ENCODE results near the gene OR5K3.
"Not testable (repeated sequence)": the region's sequence is repeated elsewhere in the genome, so short reads cannot be mapped to it uniquely, and the experiment has no call there.

The OR5K3 gene, protein sequence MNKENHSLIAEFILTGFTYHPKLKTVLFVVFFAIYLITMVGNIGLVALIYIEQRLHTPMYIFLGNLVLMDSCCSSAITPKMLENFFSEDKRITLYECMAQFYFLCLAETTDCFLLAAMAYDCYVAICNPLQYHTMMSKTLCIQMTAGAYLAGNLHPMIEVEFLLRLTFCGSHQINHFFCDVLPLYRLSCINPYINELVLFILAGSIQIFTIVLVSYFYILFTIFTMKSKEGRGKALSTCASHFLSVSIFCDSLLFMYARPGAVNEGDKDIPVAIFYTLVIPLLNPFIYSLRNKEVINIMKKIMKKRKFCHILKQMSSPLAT

DNA sequence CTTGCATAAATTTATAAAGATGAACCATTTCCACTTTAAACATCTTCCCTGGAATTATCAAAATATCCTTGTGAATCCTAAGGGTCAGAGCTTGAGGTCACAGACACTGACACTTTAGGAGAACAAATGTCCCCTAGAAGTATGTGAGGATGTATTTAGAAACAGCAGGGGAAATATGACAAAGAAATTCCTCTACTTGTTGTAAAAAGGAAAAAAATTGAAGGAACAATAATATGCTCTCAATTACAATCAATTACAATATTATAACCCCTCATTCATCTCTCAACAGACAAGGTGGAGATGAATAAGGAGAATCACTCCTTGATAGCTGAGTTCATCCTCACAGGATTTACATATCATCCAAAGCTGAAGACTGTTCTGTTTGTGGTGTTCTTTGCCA is at the start of gene OR5K3:
Gene OR5K3, plus strand, starts transcription at position 301 of the 400 bp plus-strand sequence. Its CDS starts 0 bp downstream, at position 301.
- no peak for DNase-seq (ENCODE audit: low read depth)

DNA sequence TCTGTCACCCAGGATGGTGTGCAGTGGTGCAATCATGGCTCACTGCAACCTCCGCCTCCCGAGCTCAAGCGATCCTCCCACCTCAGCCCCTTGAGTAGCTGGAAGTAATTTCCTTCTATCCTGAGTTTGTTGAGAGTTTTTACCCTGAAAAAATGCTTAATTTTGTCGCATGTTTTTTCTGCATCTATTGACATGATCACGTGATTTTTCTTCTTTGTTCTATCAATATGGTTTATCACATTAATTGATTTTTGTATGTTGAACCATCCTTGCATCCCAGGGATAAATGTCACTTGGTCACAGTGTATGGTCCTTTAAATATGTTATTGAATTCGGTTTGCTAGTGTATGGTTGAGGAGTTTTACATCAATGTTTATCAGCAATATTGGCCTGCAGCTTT is 48.7 kb upstream of the OR5K3 start:
- DNase-seq (ENCODE audit: low read depth) = no peak

DNA sequence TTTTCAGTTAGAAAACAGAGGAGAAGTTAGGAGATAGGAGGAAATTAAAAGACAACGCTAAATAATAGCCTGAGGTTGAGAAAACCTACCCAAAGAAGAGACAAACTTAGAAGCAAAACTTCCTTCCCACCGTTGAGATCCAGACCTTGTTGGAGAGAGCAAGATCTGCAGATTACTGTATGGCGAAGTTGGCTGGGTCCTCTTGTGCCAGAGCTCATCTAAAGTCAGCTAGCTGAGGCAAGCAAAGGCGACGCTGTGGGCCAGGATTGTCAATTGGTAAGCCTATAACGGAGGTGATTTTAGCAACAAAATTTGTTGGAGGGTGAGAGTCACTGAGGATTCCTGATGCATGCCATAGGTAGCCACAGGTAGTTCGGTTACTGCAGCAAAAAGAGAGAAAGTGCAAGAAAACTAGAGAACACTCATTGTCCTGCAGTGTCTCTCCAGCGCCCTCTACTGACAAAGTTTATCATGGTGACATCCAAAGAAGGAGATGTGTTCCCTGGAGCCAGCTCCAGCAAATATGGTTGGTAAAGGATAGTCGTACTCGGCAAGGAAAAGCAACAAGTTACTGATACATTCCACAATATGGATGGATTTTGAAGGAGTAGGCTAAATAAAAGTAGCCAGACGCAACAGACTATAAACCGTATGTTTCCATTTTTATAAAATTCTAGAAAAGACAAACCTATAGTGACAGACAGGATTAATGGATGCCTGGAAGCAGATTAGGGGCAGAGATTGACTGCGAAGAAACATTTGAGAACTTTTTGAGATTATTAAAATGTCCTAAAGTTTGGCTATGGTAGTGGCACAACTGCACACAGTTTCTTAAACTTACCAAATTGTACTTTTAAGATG is 46.6 kb upstream of the OR5K3 start:
- DNase-seq (ENCODE audit: low read depth) = peak; percentile 8

DNA sequence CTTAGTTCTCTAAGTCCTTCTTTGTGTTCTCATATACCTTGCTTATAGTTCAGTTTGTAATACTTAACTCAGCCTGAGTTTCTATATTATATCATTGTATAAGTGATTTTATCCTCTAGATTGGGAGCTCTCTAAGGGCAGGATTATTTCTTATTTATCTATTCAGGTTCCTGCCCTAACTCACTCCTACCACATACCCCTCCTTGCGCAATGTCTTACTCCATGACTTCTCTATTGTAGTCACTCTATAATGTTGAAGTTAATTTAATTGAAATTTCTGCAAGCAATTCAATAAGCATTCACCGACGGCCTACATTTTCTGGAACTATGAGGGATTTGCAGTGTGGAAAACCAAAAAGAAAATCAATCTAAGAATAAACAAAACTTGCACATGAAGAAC is 40.4 kb upstream of the OR5K3 start:
- DNase-seq (ENCODE audit: low read depth) = no peak

DNA sequence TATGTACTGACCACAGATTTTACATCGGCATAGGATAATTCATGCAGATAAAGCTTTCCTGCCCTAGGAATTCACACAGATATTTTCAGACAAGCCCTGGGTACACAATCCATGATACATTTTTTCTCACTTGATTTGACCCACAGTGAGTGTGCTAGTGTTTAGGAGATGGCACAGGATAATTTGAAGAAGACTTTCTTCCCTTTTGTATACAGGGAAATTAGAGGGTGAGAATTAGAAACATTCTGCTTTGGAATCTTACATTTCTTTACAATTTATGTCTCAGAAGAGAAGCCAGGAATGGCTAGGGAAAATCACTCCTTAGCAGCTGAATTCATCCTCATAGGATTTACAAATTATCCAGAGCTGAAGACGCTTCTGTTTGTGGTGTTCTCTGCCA is 36.9 kb upstream of the OR5K3 start, which contains the start of gene OR5K4:
Gene OR5K4, plus strand, starts transcription at position 301 of the 400 bp plus-strand sequence. Its CDS starts 0 bp downstream, at position 301.
- no peak for DNase-seq (ENCODE audit: low read depth)

DNA sequence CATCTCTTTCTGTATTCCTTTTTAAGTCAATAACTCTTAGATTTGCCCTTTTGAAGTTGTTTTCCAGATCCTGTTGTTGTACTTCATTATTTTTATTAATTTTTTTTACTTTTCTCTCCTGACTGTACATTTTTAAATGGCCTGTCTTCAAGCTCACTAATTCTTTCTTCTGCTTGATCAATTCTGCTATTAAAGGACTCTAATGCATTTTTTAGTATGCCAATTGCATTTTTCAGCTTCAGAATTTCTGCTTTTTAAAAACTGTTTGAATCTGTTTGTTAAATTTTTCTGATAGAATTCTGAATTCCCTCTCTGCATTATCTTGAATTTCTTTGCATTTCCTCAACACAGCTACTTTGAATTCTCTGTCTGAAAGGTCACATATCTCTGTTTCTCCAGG is 31.2 kb upstream of the OR5K3 start:
- DNase-seq (ENCODE audit: low read depth) = no peak

DNA sequence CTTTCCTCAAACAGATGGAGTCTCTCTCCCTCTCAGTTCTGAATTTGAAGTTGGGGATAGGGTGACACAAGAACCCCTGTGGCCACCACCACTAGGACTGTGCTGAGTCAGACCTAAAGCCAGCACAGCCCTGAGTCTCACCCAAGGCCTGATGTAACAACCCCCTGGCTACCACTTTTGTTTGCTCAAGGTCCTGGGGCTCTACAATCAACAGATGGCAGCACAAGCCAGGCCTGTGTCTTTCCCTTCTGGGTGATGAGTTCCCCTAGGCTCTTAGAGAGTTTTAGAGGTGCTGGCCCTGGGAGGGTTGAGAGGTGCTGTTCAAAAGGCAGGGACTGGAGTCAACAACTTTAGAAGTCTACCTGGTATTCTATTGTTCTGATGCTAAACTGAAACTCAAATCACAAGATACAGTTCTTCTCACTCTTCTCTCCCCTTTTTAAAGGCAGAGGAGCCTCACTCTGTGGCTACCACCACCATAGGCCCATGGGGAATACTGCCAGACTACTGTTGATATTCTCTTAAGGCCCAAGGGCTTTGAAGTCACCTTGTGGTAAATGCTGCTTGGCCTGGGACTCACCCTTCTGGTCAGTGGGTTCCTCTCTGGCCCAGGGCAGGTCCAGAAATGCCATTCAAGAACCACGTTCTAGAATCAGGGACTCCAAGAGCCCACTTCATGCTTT is 30.3 kb upstream of the OR5K3 start:
- DNase-seq (ENCODE audit: low read depth) = no peak

DNA sequence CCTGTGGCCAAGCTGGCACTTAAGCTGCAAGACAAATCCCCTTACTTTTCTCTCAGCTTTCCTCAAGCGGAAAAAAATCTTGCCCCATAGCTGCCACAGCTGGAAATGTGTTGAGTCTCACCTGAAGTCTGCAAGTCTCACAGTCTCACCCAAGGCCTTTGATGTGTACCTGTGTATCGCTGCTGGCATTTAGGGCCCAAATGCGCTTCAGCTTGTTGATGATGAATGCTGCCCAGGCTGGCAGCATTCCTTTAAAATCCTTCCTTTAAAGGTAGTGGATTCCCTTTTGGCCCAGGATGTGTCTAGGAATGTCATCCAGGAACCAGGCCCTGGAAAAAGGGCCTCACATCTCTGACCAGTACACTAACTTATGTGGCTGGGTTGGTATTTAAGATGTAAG is 29.8 kb upstream of the OR5K3 start:
- no peak for DNase-seq (ENCODE audit: low read depth)

DNA sequence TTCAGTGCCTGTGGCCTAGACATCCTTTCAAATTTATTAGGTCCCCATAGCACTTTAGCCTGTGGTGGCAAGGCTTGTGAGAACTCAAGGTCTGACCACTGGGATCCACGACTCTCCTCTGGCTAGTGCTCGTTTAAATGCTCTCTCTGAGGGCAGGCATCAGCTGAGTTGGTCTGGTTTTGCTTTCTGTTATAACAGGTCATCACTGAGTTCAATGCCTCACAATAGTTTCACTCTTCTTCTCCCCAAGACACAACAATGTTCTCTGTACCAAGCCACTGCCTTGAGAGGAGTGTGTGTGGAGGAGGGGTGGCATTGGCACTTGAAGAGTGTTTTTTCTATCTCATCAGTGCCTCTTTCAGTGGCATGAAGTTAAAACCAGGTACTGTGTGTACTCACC is 29.2 kb upstream of the OR5K3 start:
- no peak for DNase-seq (ENCODE audit: low read depth)

DNA sequence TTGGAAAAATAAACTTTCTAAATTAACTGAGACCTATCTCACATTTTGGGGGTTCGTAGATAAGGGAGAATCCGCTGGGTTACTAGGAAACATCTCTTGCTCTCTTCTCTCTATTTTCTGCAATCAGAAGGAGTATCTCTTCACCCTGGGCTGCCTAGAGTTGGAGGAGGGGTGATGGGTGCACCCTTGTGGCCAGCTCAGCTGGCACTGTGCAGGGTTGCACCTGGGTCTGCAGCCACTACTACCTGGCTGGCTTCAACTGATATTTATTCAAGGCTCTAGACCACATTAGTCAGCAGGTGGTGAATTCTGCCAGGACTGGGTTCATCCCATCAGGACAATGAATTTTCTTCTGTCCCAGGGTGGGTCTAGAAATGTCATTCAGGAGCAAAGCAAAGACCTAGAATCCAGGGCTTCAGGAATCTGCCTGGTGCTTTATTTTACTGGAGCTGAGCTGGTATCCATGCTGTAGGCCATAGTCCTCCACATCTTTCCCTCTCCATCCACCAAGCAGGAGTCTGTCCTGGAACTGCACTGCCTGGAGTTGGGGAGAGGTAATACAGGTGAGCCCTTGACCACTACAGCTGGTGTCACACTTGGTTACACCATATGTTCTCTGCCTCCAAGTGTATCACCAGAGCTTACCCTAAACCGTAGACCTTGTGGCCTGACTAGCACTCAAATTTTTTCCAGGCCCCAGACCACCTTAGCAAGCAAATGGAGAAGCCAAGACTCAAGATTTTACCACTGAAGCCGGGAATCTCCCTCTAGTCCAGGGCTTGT is 22.8 kb upstream of the OR5K3 start:
- no peak for DNase-seq (ENCODE audit: low read depth)

DNA sequence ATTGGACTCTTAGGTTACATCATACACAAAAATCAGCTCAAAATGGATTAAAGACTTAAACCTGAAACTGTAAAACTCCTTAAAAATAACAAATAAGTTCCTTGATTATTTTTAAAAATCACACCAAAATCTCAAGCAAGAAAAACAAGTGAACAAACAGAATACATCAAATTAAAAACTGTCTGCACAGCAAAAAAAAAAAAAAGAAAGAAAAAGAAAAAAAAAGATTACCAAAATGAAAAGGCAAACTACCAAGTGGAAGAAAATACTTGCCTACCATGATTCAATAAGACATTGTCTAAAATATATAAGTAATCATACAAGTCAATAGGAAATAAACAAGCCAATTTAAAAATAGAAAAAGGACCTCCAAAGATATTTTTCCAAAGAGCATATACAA is 19.3 kb upstream of the OR5K3 start:
- no peak for DNase-seq (ENCODE audit: low read depth)

DNA sequence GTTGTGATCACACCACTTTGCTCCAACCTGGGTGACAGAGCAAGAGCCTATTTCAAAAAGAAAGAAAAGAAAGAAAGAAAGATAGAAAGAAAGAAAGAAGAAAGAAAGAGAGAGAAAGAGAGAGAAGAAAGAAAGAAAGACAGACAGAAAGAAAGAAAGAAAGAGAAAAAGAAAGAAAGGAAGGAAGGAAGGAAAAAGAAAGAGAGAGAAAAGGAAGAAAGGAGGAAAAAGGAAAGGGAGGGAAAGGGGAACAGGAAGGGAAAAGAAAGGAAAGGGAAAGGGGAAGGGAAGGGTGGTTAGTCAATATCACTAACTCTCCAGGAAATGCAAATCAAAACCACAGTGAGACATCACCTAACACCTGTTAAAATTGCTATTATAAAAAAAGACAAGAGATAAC is 18.6 kb upstream of the OR5K3 start:
- DNase-seq (ENCODE audit: low read depth) = no peak

DNA sequence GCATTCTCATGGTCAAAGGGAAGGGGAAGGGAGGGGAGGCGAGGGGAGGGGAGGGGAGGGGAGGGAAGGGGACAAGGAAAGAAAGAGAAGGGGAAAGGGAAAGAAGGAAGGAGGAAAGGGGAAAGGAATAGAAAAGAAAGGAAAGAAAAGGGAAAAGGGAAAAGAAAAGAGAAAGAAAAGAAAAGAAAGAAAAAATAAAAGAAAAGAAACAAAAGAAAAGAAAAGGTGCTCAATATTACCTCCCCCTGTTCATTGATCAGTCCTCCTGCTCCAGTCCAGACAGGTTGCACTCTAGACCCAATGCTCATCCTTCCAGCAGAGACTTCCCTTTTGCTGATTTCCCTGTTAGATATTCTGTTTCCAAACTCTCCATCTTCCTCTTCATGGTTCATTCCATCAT is 18.0 kb upstream of the OR5K3 start:
- DNase-seq (ENCODE audit: low read depth) = no peak

DNA sequence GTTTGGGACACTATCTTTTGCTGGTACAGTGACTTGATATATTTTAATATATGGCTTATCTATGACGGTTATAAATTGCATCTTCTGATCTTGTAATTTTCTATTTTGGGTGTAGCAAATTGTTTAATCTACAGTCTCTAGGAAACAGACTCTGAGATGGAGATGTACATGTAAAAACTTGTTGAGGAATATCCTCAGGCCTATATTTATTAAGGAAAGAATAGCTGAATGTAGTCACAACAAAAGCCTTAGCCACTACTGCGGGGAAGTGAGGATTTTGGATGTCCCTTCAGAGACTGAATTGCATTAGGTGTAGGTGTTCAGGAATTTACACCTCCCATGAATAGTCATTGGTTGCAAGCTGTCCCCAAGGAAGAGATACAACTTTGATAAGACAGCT is 13.8 kb upstream of the OR5K3 start:
- no peak for DNase-seq (ENCODE audit: low read depth)

DNA sequence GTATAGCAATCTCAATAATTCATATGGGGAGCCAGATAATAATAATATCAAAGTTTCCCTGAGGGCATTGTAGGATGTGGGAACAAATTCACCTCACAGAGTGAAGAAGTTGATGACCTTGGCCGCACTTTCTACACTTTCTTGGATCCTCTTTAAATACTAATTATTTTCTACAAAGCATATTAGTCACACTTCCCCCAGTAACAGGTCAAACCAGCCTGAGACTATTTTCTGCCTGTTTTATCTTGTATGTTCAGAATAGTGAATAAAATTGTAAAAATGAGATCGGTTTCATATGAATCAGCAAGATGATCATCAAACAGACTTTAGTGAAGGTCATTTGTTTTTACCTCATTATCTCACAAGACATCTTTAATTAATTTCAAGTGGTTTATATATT is 2.3 kb upstream of the OR5K3 start:
- DNase-seq (ENCODE audit: low read depth) = no peak

DNA sequence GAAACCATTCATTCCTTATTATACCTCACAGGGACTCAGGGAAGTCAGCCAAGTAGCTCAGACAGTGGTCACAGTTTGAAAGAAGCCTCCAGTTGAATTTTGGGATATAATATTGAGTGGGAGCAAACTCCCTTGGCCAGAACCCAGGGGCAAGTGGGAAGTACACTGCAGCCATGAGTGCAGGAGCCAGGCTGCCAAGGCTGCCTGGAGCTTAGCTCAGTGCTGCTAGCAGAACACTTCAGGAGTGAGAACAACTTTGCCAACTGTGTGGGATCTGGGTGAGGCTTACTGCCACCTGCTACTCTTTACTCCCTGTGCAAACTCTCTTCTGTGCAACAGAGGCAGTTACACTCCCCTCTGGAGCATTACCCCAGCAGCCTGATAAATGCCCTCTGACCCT is 4.6 kb downstream of the OR5K3 start:
- DNase-seq (ENCODE audit: low read depth) = no peak

DNA sequence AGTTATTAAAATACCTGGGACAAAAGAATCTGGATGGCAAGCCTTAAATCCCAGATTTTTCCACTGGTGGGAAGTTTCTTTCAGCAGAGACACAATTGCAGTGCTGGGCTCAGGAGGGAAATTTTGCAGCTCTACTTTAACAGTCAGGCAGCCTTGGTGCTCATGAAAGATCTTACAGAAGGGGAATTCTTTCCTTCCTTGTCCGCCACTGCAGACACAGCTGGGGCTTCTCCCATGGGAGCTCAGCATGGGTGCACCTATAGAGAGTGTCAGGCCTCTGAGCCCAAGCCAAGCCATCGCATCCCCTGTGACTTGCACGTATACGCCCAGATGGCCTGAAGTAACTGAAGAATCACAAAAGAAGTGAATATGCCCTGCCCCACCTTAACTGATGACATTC is 6.0 kb downstream of the OR5K3 start:
- not testable (repeated sequence) for DNase-seq (ENCODE audit: low read depth)

DNA sequence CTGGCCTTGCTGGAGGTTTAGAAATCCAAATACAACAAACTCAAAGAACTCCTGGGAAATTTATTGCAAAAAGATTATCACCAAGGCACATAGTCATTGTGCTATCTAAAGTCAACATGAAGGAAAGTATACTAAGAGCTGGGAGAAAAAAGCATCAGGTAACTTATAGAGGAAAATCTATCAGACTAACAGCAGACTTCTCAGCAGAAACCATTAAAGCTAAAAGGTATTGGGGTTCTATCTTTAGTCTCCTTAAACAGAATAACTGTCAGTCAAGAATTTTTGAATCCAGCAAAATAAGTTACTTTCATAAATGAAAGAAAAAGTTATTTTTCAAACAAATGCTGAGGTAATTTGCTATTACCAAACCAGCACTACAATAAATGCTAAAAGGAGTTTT is 8.0 kb downstream of the OR5K3 start:
- no peak for DNase-seq (ENCODE audit: low read depth)

DNA sequence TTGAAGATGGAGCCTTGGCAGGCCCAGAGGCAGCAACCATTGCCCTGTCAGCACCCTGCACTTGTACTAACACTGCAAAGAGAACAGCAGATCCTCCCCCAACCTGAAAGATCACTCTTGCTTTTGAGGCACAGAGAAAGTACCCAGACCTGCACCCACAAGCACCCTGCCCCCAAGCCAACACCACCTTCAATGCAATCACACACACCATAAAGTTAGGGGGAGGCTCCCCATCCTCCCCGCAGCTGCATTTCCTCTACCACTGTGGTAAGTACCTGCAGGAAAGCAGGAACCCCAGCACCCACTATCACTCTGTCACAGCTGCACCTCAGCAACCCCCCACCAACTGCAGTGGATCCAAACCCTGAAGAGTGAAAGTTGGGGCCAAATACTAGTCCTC is 12.0 kb downstream of the OR5K3 start:
- no peak for DNase-seq (ENCODE audit: low read depth)

DNA sequence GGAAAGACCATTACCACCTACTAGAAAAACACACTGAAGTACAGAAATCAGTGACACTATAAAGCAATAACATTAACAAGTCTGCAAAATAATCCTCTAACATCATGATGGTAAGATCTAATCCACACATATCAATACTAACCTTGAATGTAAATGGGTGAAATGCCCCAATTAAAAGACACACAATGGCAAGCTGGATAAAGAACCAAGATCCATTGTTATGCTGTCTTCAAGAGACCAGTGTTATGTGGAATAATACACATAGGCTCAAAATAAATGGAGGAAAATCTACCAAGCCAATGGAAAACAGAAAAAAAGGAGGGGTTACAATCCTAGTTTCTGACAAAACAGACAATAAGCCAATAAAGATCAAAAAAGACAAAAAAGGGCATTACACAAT is 13.5 kb downstream of the OR5K3 start:
- no peak for DNase-seq (ENCODE audit: low read depth)

DNA sequence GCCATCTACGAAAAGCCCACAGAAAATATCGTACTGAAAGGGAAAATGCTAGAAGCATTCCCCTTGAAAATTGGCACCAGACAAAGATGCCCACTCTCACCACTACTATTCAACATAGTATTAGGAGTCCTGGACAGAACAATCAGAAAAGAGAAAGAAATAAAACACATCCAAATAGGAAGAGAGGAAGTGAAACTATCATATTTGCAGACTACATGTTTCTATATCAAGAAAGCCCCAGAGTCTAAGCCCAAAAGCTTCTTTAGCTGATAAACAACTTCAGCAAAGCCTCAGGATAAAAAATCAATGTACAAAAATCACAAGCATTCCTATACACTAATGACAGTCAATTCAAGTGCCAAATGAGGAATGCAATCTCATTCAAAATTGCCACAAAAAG is 15.6 kb downstream of the OR5K3 start:
- DNase-seq (ENCODE audit: low read depth) = no peak

DNA sequence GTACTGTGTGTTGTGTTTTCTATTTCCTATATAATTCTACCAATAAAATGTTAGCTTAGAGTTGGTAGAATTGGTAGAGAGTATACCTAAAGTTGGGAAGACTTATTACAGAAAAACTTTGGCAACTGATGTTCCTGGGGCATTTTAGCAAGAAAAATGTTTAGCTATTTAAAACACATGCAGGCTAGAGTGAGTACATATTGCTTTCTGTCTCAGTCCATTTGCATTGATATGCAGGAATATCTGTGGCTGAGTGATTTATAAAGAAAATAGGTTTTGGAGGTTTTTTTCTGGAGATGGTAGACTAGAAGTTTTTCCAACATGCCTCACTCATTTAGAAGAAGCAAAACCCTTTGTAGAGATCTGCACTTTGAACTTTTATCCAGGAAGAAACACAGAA is 42.1 kb downstream of the OR5K3 start:
- no peak for DNase-seq (ENCODE audit: low read depth)
